Progenitor cell of endocrine pancreas (in vitro differentiated cells): ENCODE data around the gene BLOC1S1. TPM values are rescaled to one million over a fixed set of nuclear protein-coding genes. Genes with fewer than 3 reads are reported as not detected.

ENCODE experiments used
- DNase-seq: peaks from one replicate; pipeline ENCODE4 v3.0.0; 2021; ENCODE audit warnings: low spot score; ENCODE audit not compliant: unreplicated experiment
- H3K27ac Mint-ChIP-seq: 2 replicates; pipeline ENCODE4 v1.8.0; 2021; ENCODE audit warnings: mild to moderate bottlenecking, moderate library complexity, mixed read lengths
- H3K27me3 Mint-ChIP-seq: 2 replicates; pipeline ENCODE4 v1.8.0; 2021; ENCODE audit warnings: mixed read lengths
- H3K36me3 Mint-ChIP-seq: 2 replicates; pipeline ENCODE4 v1.8.0; 2022; ENCODE audit warnings: mixed read lengths; ENCODE audit not compliant: insufficient read depth
- H3K4me1 Mint-ChIP-seq: 2 replicates; pipeline ENCODE4 v1.8.0; 2021; ENCODE audit warnings: low read depth, mixed read lengths
- H3K4me3 Mint-ChIP-seq: 2 replicates; pipeline ENCODE4 v1.8.0; 2021; ENCODE audit warnings: low read depth, mild to moderate bottlenecking, moderate library complexity, mixed read lengths
- H3K9me3 Mint-ChIP-seq: 2 replicates; pipeline ENCODE4 v1.8.0; 2021; ENCODE audit warnings: low read depth, mixed read lengths
- long read RNA-seq: library from polyadenylated mRNA; unstranded; transcript quantifications from one replicate; pipeline ENCODE4 v2.0.0, GENCODE V29; 2020
- total RNA-seq: library from RNA; stranded (reverse); gene quantifications from 2 replicates; pipeline ENCODE4 v1.2.1, GENCODE V29; 2021
- TF ChIP-seq, protein P1 (sequence below): fragments of 200-600 bp; sonication (generic); IDR thresholded peaks from one replicate; pipeline ENCODE4 v1.5.0; 2021; ENCODE audit warnings: antibody characterized with exemption, mild to moderate bottlenecking; ENCODE audit not compliant: unreplicated experiment

Gene BLOC1S1
- 65.8 and 68.5 TPM in 2 replicates for total RNA-seq
- long read RNA-seq, transcript BLOC1S1-203 (4 exons, 571 nt) = major isoform, 12 of 18 reads
- long read RNA-seq, transcript BLOC1S1-204 (3 exons, 1,229 nt) = minor isoform, 5 of 18 reads
- long read RNA-seq, partial matches to known transcripts = 0 of 18 reads
- long read RNA-seq, other reads (novel, unspliced or antisense) = 0 of 18 reads

DNA sequence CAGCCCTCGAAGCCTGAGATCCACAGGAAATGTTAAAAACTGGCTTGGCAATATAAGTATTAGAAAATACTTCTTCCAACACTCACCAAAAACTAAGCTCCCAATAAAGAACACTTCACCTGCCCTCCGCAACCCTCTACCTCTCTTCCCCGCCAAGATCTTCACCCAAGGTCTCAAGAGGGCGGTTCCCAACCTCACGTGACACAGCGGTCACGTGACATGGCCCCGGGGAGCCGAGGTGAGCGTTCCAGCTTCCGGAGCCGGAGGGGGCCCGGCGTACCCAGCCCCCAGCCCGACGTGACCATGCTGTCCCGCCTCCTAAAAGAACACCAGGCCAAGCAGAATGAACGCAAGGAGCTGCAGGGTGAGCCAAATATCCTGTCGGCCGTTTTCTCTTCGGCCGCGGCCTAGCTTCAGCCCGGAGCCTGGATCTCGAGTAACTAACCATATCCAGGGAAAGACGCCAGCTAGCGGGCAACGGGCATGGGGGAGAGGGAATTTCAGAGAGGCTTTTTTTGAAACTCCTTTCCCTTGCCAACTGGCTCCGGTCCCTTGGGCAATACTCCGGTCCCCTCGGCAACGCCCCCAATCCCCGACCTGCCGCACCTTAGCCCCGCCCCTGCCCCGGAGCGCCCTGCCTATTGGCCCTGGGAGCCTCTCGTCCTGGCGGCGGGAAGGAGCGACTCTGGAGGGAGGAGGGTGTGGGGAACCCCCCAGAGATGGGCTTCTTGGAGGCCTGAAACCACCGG, at the start of gene BLOC1S1:
Gene BLOC1S1 (plus strand): TSS at position 214 of the 749 bp plus-strand sequence. CDS start 6 bp downstream, at position 220.
- Mint-ChIP-seq H3K4me3 (peak within 1 kb of the TSS; percentile 90), H3K9me3 (no peaks in the 10 kb centered on the region), H3K27ac (peak within 1 kb of the TSS; percentile 98), H3K36me3 (peaks cover 2% of the 10 kb centered on the region), H3K27me3 (peaks cover 23% of the 10 kb centered on the region), H3K4me1 (peaks cover 15% of the 10 kb centered on the region)
- peak; percentile 94 for DNase-seq
- TF ChIP-seq, protein P1, sequence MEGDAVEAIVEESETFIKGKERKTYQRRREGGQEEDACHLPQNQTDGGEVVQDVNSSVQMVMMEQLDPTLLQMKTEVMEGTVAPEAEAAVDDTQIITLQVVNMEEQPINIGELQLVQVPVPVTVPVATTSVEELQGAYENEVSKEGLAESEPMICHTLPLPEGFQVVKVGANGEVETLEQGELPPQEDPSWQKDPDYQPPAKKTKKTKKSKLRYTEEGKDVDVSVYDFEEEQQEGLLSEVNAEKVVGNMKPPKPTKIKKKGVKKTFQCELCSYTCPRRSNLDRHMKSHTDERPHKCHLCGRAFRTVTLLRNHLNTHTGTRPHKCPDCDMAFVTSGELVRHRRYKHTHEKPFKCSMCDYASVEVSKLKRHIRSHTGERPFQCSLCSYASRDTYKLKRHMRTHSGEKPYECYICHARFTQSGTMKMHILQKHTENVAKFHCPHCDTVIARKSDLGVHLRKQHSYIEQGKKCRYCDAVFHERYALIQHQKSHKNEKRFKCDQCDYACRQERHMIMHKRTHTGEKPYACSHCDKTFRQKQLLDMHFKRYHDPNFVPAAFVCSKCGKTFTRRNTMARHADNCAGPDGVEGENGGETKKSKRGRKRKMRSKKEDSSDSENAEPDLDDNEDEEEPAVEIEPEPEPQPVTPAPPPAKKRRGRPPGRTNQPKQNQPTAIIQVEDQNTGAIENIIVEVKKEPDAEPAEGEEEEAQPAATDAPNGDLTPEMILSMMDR = no peak

DNA sequence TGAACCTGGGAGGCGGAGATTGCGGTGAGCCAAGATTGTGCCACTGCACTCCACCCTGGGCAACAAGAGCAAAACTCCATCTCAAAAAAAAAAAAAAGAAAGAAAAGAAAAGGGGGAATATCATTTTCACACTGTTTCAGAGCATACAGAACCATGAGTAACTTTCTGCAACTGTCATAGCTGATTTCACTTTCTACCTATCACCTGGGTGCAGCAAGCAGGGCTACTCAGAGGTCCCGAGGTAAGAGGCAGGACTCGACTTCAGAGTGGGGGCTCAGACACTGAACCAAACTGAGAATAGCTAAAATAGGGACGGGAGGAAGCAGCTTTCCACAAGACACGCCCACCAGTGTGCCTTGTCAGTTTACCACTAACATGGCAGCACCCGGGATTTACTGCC, 49.3 kb upstream of the BLOC1S1 start:
- DNase-seq = no peak
- Mint-ChIP-seq H3K27me3 (peaks cover 3% of the 10 kb centered on the region), H3K4me3 (no peak overlapping the region), H3K9me3 (no peaks in the 10 kb centered on the region), H3K4me1 (peaks cover 3% of the 10 kb centered on the region), H3K27ac (no peak overlapping the region), H3K36me3 (no peaks in the 10 kb centered on the region)
- TF ChIP-seq, protein P1 = no peak

DNA sequence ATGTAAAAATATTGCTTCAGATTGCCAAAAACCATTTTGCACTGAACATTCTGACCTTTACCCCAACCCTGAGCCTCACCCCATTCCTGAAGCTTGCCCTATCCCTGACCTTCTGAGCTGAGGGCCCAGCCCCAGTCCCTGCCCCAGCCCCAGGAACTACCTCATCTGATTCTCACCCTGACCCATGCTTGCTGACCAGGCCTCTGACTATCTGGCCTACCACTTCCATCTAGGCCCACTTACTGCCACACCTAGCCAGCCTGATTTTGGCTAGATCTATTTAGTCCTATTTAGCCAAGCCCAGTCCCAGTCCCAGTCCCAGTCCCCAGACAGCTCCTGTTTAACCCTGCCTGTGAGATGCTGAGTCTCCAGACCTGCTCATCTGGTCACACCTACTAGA, 45.6 kb upstream of the BLOC1S1 start:
- Mint-ChIP-seq H3K36me3 (no peaks in the 10 kb centered on the region), H3K27ac (peak overlapping the region; percentile 66), H3K9me3 (no peaks in the 10 kb centered on the region), H3K27me3 (peaks cover 14% of the 10 kb centered on the region), H3K4me1 (peaks cover 5% of the 10 kb centered on the region), H3K4me3 (no peak overlapping the region)
- no peak for DNase-seq
- TF ChIP-seq, protein P1 = no peak

DNA sequence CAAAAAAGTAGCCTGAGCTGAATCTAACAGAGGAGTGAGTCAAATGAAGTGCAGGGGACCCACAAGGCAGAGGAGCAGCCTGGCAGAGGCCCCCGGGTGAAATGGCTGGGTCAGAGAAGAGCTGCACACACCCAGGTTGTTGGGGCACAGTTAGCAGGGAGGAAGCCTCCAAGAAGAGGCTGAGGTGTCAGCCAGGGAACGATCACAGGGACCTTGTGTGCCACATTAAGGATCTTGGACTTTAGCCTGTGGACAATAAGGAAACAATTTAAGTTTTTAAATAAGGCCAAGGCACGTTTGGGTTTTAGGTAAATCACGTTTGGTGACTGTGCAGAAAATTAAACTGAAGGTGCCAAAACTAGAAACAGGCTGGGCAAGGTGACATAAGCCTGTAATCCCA, 44.1 kb upstream of the BLOC1S1 start:
- TF ChIP-seq, protein P1 = no peak
- Mint-ChIP-seq H3K27me3 (peaks cover 16% of the 10 kb centered on the region), H3K9me3 (no peaks in the 10 kb centered on the region), H3K36me3 (no peaks in the 10 kb centered on the region), H3K27ac (no peak overlapping the region), H3K4me3 (no peak overlapping the region), H3K4me1 (peaks cover 5% of the 10 kb centered on the region)
- no peak for DNase-seq

DNA sequence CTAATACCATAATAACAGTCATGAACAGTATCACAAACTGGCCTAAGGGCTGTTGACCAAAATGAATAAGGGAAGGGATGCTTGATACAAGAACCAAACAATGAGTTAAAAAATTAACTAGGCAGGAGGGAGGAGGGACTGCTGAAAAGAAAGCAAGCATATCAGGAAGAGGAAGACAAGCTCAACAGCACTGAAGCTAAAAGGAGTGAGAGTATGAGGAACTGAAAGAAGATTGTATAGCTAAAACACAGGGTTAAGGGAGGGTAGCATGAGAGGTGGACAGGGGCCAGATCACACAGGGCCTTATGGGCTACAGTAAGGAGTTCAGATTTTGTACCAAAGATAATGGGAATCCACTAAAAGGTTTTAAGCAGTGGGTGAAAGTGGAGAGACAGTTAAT, 42.2 kb upstream of the BLOC1S1 start:
- H3K36me3 Mint-ChIP-seq = no peaks in the 10 kb centered on the region
- peaks cover 5% of the 10 kb centered on the region for H3K4me1 Mint-ChIP-seq
- TF ChIP-seq, protein P1 = no peak
- H3K27me3 Mint-ChIP-seq = peaks cover 16% of the 10 kb centered on the region
- DNase-seq = no peak
- no peak overlapping the region for H3K27ac Mint-ChIP-seq
- no peak overlapping the region for H3K4me3 Mint-ChIP-seq
- H3K9me3 Mint-ChIP-seq = no peaks in the 10 kb centered on the region
